Measurements from ENCODE around the gene SLC26A1.

Gene SLC26A1

DNA sequence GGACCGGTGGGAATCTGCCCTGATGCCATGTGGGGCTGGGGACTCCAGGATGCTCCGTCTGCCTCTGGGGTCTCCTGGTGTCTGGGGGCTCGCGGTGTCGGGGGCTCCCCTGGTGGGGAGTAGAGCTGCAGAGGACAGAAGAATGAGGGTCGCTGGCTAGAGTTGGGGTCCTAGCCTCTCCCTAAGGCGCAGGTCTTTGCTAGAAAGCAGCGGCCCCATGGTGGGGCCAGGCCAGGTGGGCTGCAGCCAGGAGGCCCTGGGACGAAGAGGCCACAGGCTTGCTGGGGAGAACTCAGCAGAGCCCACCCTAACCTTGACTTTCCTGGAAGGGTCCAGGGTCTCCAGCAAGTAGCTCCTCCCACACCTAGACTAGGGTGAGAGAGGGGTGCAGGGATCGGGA, 39.7 kb upstream of the SLC26A1 start:
- no peak for DNase-seq (ENCODE audit: low read depth)
- in situ Hi-C loops (cut with HindIII; ENCODE audit: low sequenced_read_pairs): loop anchor here (5.0 kb wide), 1 partner anchor 61 kb away; the partner anchor contains the start of gene DGKQ
- H3K4me3 ChIP-seq (ENCODE audit: low read depth, low read length): no peak overlapping the region
- TF ChIP-seq, protein P1, sequence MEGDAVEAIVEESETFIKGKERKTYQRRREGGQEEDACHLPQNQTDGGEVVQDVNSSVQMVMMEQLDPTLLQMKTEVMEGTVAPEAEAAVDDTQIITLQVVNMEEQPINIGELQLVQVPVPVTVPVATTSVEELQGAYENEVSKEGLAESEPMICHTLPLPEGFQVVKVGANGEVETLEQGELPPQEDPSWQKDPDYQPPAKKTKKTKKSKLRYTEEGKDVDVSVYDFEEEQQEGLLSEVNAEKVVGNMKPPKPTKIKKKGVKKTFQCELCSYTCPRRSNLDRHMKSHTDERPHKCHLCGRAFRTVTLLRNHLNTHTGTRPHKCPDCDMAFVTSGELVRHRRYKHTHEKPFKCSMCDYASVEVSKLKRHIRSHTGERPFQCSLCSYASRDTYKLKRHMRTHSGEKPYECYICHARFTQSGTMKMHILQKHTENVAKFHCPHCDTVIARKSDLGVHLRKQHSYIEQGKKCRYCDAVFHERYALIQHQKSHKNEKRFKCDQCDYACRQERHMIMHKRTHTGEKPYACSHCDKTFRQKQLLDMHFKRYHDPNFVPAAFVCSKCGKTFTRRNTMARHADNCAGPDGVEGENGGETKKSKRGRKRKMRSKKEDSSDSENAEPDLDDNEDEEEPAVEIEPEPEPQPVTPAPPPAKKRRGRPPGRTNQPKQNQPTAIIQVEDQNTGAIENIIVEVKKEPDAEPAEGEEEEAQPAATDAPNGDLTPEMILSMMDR (IDR thresholded peaks at IDR 0.05; ENCODE audit: low read depth, low read length, missing control alignments): no peak

- DNase-seq (ENCODE audit: low read depth): no peak
- TF ChIP-seq, protein P1 (IDR thresholded peaks at IDR 0.05; ENCODE audit: low read depth, low read length, missing control alignments): no peak
- no peak overlapping the region for H3K4me3 ChIP-seq (ENCODE audit: low read depth, low read length)
- in situ Hi-C loops (cut with HindIII; ENCODE audit: low sequenced_read_pairs): loop anchor here (5.0 kb wide), 1 partner anchor 60 kb away; the partner anchor contains the start of gene DGKQ
Observed at GRCh38 chr4:1031956-1032795, 39.0 kb upstream of the SLC26A1 start.

DNA sequence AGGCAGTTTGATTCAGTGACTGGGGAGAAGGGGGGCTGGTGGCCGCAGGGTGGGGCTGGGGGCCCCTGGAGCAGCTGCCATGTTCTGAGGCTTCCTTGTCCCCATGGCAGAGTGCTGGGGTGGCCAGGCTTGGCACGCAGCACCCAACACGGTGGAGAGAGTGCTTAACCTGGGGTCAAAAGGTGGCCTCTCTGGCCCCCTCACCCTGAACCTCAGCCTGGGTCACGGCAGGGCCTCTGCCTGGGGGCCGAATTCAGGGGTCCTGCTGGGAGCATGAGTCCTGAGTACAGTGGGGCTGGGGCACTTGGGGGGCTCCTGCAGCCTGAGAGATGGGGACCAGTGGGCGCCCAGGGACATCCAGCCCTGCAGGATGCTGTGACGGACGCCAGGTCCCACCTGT, 38.1 kb upstream of the SLC26A1 start:
- TF ChIP-seq, protein P1 (IDR thresholded peaks at IDR 0.05; ENCODE audit: low read depth, low read length, missing control alignments): no peak
- in situ Hi-C loops (cut with HindIII; ENCODE audit: low sequenced_read_pairs): loop anchor here (5.0 kb wide), 1 partner anchor 59 kb away; the partner anchor contains the start of gene DGKQ
- no peak overlapping the region for H3K4me3 ChIP-seq (ENCODE audit: low read depth, low read length)
- DNase-seq (ENCODE audit: low read depth): no peak

DNA sequence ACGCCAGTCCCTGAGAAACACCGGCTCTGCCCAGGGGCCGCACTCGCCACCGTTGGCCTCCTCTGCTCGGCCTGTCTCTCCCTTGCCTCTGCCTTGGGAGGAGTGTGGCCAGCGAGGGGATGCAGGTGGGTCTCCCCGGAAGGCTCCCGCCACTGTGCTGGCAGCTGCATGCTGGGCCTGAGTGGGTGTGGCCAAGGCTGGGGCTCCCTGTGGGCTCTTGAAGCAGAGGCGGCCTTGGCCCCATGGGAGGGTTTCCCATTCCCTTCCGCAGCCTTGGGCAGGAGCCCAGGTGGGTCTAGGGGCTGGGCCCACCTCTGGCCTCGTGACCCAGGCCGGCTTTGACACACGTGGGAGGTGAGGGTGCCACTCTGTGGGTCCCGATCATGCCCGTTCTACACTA, 37.4 kb upstream of the SLC26A1 start:
- H3K4me3 ChIP-seq (ENCODE audit: low read depth, low read length): no peak overlapping the region
- TF ChIP-seq, protein P1 (IDR thresholded peaks at IDR 0.05; ENCODE audit: low read depth, low read length, missing control alignments): no peak
- in situ Hi-C loops (cut with HindIII; ENCODE audit: low sequenced_read_pairs): loop anchor here (5.0 kb wide), 1 partner anchor 58 kb away; the partner anchor contains the start of gene DGKQ
- DNase-seq (ENCODE audit: low read depth): no peak

- DNase-seq (ENCODE audit: low read depth): no peak
- TF ChIP-seq, protein P1 (IDR thresholded peaks at IDR 0.05; ENCODE audit: low read depth, low read length, missing control alignments): no peak
- no peak overlapping the region for H3K4me3 ChIP-seq (ENCODE audit: low read depth, low read length)
- in situ Hi-C loops (cut with HindIII; ENCODE audit: low sequenced_read_pairs): loop anchor here (5.0 kb wide), 1 partner anchor 58 kb away; the partner anchor contains the start of gene DGKQ
Observed at GRCh38 chr4:1030031-1030430, 36.8 kb upstream of the SLC26A1 start.

DNA sequence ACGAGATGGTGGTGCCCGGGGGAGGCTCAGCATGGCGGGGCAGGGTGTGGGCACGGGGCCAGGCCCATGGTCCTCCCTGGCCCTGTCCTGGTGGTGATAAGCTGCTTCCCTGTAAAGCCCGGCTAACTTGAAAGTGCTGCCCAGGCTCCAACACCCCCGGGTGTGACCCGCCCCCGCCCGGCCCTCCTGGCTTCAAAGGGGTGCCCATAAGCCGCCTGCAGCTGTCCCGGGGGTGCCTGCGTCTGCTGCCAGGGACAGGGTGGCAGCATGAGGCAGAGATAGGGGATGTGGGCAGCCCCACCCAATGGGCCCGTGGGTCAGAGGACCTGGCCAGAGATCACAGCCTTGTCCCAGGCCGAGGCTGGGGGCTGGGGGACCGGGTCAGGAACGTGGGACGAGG, 36.3 kb upstream of the SLC26A1 start:
- TF ChIP-seq, protein P1 (IDR thresholded peaks at IDR 0.05; ENCODE audit: low read depth, low read length, missing control alignments): no peak

More for the DNA sequence above, 36.3 kb upstream of the SLC26A1 start:
- DNase-seq (ENCODE audit: low read depth): no peak
- in situ Hi-C loops (cut with HindIII; ENCODE audit: low sequenced_read_pairs): no loop called here
- H3K4me3 ChIP-seq (ENCODE audit: low read depth, low read length): no peak overlapping the region

Data from astrocyte of the cerebellum (primary cell).